RKO (cell line): ENCODE data around the gene GRK2.
"Not testable (repeated sequence)": the region's sequence is repeated elsewhere in the genome, so short reads cannot be mapped to it uniquely, and the experiment has no call there.

ENCODE experiments used
- DNase-seq: peaks from one replicate; pipeline ENCODE4 v3.0.0-alpha.2; 2016; ENCODE audit warnings: low spot score

GRK2 gene

DNA sequence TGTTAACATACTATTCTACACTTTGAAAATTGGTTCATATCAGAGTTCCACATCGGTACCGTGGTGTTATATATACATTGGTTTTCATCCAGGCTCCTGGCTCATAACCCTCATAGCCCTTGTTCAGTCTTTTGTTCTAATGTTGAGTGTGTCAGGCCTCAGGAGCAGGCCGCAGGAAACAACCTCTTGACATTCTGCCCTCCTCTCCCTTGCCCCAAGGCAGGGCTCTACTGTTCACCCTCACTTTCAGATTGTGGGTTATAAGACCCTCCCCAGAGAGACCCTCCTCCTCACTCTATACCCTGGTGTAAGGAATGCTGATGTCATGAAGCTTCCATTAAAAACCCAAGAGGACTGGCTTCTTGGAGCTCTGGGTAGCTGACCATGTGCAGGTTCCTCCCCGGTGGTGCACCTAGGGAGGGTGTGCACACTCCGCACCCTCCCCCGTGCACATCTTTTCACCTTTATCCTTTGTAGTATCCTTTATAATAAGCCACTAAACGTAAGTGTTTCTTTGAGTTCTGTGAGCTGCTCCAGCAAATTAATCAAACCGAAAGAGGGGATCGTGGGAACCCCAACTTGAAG, 49.1 kb downstream of the GRK2 start:
- DNase-seq: no peak

DNA sequence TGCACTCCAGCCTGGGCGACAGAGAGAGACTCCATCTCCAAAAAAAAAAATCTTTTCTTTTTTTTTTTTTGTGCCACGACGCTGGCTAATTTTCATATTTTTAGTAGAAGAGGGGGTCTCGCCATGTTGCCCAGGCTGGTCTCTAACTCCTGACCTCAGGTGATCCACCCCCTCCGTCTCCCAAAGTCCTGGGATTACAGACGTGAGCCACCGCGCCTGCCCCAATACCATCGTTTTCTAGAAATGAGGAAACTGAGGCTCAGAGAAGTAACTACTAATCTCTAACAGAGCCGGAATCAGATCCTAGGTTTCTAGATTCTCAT, 50.6 kb downstream of the GRK2 start:
- no peak for DNase-seq

DNA sequence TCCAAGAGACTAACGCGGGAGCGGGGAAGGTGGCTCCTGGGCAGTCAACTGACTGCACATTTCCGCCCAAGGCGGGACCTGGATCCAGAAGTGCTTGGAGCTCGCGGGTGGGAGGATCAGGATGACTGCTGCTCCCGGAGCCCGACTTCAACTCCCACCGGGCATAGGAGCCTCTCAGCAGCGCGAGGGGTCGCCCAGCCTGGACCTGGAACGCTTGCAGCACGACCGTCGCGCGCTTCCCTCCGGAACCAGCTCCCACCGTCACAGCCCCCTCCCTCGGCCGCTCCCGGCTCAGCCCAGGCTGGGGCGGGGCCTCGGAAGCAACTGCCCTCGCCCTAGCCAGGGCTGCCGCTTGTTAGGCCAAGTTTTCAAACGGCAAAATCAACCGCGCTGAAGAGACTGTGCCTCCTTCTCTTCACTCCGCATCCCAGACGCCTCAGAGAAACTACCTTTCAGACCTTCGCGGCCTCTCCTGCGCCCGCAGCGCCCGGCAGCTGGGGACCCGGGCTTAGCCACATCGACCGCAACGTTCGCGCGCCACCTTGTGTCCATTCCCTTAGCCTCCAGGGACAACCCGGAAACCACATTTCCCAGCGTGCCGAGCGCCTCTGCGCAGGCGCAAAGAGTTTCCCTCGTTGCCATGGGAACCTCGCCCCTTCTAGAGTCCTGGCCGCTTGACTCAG, 51.1 kb downstream of the GRK2 start:
- DNase-seq: peak; percentile 94

DNA sequence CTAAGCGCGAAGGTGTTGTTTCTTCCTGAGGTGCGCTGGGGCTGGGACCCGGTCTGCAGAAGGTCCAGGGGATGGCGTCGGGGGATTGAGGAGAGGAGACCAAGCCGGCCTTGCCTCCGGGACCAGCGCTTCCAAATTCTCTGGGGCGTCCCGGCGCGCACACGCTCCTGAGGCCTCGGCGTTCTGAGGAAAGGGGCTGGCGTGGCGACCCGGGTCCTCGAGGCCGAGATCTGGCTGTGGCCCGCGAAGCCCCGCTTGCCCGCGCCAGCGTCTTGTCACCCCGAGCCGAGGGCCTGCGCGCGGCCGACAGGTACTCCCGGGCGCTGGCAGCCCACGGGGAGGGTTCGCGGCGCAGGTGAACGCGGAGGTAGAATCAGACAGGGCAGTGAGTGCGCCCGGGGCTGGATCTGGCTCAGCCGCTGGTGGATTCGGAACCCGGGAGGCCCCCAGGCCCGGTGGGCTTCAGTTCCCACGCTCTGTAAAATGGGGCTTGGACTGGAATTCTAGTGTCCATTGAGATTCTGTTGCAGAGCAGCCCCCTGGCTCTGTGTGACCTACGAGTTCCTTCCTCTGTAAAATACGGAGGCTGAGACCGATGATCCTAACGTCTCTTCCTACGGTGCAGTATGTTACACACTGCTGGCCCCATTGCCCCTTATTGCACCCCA, 51.7 kb downstream of the GRK2 start:
- no peak for DNase-seq

DNA sequence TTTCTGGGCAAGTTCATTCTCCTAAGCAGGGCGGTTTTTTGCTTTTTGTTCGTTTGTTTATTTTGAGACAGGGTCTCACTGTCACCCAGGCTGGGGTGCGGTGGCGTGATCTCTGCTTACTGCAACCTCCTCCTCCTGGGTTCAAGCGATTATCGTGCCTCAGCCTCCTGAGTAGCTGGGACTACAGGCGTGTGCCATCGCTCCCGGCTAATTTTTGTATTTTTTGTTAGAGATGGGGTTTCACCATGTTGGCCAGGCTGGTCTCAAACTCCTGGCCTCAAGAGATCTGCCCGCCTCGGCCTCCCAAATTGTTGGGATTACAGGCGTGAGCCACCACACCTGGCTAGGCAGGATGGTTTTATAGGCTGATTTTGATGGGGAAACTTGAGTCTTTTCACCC, 52.6 kb downstream of the GRK2 start:
- DNase-seq: not testable (repeated sequence)

DNA sequence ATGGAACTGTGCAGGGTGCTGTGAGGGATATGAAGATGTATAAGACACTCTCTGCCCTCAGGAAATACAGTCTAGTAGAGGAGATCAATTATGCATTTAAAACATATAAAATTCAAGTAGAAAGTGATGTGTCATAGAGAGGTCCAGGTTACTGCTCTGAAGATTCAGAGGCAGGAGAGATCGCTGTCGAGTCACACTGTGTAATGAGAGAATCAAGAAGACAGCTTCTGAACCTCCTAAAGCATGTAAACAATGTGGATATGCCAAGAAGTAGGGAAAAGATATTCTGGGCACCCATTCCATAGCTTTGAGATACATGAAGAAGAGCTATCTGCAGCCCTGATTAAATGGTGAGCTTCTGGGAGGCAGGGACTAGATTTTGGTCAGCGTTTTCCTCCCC, 53.7 kb downstream of the GRK2 start:
- no peak for DNase-seq

DNA sequence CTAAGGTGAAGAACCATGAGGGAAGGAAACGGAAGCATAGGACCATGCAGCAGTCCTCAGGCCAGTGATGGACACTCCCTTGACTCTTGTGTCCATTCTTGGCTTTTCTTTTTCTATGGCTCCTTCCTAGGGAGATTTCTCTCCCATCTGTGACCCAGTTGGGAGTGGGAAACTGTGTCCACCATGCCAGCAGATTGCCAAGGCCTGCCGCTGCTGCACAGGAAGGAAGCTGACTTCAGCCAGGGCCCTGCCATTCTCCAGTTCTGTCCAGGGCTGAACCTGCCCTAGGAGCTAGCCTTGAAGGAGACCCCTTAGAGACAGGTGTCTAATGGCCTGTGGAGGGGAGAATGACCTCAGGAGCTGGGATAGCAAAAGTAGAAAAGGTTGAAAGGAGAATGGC, 54.4 kb downstream of the GRK2 start:
- DNase-seq: no peak

DNA sequence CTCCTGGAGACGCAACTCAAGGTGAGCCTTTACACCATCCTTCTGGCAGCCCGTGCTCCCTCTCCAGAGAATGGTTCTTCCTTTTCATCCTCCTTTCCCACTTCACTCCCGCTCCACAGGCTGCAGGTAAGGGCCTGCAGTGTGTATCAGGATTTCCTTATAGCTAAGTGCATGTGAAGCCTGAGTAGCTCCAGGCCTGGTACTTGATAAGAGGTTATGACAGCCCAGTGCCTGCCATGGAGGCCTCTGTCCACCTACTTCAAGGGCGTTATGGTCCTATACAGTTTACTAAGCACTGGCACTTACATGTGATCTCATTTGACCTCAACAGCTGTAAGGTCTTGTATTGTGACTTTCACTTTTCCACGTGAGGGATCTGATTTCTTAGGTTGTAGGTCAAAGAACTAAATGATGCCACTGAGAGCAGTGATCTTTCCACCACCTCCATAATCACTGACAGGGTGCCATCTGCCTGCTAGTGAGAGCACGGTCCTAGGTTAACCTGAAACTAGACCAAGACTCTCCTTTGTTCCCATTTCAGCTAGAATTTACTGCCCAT, 55.1 kb downstream of the GRK2 start:
- DNase-seq: no peak

DNA sequence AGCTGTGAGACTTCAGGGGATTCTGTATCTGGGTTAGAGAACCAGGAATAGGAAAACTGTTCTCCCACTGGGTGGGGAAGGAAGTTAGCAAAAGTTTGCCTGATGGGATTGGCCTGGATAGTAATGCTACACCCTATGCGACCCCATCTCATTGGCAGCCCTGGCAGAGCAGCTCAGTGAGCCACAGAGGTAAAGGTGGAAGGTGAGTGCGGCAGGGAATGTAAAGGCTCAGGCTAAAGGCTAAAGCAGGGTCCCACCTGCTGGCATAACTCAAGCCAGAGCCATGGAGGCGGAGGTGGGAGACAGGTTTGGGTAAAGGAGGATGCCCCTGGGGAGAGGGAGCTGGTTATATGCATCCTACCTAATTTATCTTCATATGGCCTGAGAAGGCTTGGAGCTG, 55.8 kb downstream of the GRK2 start:
- DNase-seq: no peak

DNA sequence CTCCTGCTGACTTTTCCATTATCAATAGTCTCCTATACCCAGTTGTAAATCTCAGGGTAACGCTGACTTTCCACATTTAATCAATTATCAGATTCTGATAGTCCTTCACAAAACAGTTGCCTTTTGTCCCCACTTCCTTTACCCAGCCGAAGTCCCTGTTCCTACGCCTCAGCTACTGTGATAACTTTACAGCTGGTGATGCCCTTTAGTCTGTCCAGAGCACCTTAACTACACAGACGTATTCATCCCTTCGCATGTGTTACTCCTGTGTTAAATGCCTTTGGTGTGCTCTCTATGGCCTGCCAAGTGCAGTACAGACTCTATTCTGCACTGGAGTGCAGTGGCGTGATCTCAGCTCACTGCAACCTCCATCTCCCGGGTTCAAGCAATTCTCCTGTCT, 57.3 kb downstream of the GRK2 start:
- no peak for DNase-seq

DNA sequence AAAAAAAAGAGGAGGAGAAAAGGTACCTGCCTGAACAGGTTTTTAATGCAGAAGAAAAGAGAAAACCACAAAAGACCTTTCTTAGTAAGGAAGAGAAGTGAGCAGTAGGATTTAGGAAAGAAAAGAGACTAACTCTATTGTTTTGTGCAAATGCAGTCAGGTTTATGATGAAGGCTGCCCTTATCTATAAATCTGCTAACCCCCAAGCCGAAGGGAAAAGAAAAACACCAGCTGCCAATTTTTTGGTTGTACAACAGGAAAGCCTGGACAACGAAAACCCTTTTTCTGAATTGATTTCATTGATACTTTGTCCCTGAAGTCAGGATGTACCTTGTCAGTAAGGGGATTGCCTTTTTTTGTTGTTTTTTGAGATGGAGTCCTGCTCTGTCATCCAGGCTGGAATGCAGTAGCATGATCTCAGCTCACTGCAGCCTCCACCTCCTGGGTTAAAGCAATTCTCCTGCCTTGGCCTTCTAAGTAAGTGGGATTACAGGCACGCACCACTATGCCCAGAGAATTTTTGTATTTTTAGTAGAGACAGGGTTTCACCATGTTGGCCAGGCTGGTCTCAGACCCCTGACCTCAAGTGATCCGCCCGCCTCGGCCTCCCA, 65.9 kb downstream of the GRK2 start:
- no peak for DNase-seq
